ENCODE measurements around the gene PCDHGA3.

PCDHGA3 gene

GRCh38 chr5:141369994-141370848 is 26.6 kb downstream of the PCDHGA3 start, which contains the start of gene PCDHGB3:
Gene PCDHGB3 (plus strand): TSS chr5:141370242. CDS start chr5:141370395, 153 bp downstream.
- TF ChIP-seq SIN3A (IDR thresholded peaks at IDR 0.05; ENCODE audit: borderline replicate concordance, insufficient read depth, low read length) = no peak
- no peak for TF ChIP-seq POLR2AphosphoS5 (IDR thresholded peaks at IDR 0.05; ENCODE audit: low read depth, low read length)
- TF ChIP-seq, protein P1, sequence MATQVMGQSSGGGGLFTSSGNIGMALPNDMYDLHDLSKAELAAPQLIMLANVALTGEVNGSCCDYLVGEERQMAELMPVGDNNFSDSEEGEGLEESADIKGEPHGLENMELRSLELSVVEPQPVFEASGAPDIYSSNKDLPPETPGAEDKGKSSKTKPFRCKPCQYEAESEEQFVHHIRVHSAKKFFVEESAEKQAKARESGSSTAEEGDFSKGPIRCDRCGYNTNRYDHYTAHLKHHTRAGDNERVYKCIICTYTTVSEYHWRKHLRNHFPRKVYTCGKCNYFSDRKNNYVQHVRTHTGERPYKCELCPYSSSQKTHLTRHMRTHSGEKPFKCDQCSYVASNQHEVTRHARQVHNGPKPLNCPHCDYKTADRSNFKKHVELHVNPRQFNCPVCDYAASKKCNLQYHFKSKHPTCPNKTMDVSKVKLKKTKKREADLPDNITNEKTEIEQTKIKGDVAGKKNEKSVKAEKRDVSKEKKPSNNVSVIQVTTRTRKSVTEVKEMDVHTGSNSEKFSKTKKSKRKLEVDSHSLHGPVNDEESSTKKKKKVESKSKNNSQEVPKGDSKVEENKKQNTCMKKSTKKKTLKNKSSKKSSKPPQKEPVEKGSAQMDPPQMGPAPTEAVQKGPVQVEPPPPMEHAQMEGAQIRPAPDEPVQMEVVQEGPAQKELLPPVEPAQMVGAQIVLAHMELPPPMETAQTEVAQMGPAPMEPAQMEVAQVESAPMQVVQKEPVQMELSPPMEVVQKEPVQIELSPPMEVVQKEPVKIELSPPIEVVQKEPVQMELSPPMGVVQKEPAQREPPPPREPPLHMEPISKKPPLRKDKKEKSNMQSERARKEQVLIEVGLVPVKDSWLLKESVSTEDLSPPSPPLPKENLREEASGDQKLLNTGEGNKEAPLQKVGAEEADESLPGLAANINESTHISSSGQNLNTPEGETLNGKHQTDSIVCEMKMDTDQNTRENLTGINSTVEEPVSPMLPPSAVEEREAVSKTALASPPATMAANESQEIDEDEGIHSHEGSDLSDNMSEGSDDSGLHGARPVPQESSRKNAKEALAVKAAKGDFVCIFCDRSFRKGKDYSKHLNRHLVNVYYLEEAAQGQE (IDR thresholded peaks at IDR 0.05; ENCODE audit: insufficient read depth in 1 of 2, low read depth in 2 of 2, low read length in 2 of 2) = no peak
- no peak for TF ChIP-seq FOXP2 (optimal IDR thresholded peaks at IDR 0.05; ENCODE audit: borderline replicate concordance, extremely low read depth, extremely low read length, insufficient read depth)
- TF ChIP-seq TAF1 (IDR thresholded peaks at IDR 0.05; ENCODE audit: borderline replicate concordance, insufficient read depth, low read length) = no peak

DNA sequence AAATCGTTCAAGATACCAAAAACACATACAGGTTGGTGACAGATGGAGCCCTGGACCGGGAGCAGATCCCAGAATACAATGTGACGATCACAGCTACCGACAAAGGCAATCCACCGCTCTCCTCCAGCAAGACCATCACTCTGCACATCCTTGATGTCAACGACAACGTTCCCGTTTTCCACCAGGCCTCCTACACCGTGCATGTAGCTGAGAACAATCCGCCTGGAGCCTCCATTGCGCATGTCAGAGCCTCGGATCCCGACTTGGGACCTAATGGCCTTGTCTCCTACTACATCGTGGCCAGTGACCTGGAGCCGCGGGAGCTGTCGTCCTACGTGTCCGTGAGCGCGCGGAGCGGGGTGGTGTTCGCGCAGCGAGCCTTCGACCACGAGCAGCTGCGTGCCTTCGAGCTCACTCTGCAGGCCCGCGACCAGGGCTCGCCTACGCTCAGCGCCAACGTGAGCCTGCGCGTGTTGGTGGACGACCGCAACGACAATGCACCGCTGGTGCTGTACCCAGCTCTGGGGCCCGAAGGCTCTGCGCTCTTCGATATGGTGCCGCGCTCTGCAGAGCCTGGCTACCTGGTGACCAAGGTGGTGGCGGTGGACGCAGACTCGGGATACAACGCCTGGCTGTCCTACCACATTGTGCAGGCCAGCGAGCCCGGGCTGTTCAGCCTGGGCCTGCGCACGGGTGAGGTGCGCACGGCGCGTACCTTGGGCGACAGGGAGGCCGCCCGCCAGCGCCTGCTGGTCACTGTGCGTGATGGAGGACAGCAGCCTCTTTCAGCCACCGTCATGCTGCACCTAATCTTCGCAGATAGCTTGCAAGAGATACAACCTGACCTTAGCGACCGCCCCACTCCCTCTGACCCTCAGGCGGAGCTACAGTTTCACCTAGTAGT is 28.2 kb downstream of the PCDHGA3 start:
- TF ChIP-seq SIN3A (IDR thresholded peaks at IDR 0.05; ENCODE audit: borderline replicate concordance, insufficient read depth, low read length) (no peak), TAF1 (IDR thresholded peaks at IDR 0.05; ENCODE audit: borderline replicate concordance, insufficient read depth, low read length) (no peak)

GRCh38 chr5:141373673-141374317 is 30.2 kb downstream of the PCDHGA3 start, which contains the start of gene PCDHGA6:
Gene PCDHGA6 (plus strand): TSS chr5:141373891. CDS start chr5:141374084, 193 bp downstream.
- no peak for TF ChIP-seq POLR2AphosphoS5 (IDR thresholded peaks at IDR 0.05; ENCODE audit: low read depth, low read length)
- no peak for TF ChIP-seq FOXP2 (optimal IDR thresholded peaks at IDR 0.05; ENCODE audit: borderline replicate concordance, extremely low read depth, extremely low read length, insufficient read depth)
- TF ChIP-seq, protein P1 (IDR thresholded peaks at IDR 0.05; ENCODE audit: insufficient read depth in 1 of 2, low read depth in 2 of 2, low read length in 2 of 2) = no peak
- TF ChIP-seq TAF1 (IDR thresholded peaks at IDR 0.05; ENCODE audit: borderline replicate concordance, insufficient read depth, low read length) = no peak

DNA sequence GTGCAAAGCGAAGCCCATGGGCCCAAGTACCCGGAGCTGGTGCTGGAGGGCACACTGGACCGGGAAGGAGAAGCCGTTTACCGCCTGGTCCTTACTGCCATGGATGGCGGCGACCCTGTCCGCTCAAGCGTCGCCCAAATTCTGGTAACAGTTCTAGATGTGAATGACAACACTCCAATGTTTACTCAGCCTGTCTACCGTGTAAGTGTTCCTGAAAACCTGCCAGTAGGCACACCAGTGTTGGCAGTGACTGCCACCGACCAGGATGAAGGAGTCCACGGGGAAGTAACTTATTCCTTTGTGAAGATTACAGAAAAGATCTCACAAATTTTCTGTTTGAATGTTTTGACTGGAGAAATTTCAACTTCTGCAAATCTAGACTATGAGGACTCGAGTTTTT is 31.0 kb downstream of the PCDHGA3 start:
- TF ChIP-seq SIN3A (IDR thresholded peaks at IDR 0.05; ENCODE audit: borderline replicate concordance, insufficient read depth, low read length) (no peak), TAF1 (IDR thresholded peaks at IDR 0.05; ENCODE audit: borderline replicate concordance, insufficient read depth, low read length) (no peak), POLR2AphosphoS5 (IDR thresholded peaks at IDR 0.05; ENCODE audit: low read depth, low read length) (no peak), FOXP2 (optimal IDR thresholded peaks at IDR 0.05; ENCODE audit: borderline replicate concordance, extremely low read depth, extremely low read length, insufficient read depth) (no peak)
- TF ChIP-seq, protein P1 (IDR thresholded peaks at IDR 0.05; ENCODE audit: insufficient read depth in 1 of 2, low read depth in 2 of 2, low read length in 2 of 2) = no peak
